HepG2 (cell line): ENCODE measurements around the gene COPZ1. TPM values are rescaled to one million over a fixed set of nuclear protein-coding genes. Genes with fewer than 3 reads are reported as not detected.

Experiments used
- ATAD3A ChIP-seq: sonication (generic); formaldehyde crosslinking; IDR thresholded peaks from 2 replicates; pipeline ENCODE4 v1.4.0; 2020; ENCODE audit warnings: missing genetic modification reagents
- CHD4 ChIP-seq: fragments of 200-600 bp; sonication (generic); IDR thresholded peaks from 2 replicates; pipeline ENCODE4 v1.7.0; 2017; ENCODE audit warnings: mild to moderate bottlenecking, low read length, borderline replicate concordance
- HDAC6 ChIP-seq: fragments of 200-600 bp; sonication (generic); IDR thresholded peaks from 2 replicates; pipeline ENCODE4 v1.7.0; 2017; ENCODE audit warnings: mild to moderate bottlenecking, antibody characterized with exemption, low read length, low read depth
- MED8 ChIP-seq: sonication (generic); formaldehyde crosslinking; IDR thresholded peaks from 2 replicates; pipeline ENCODE4 v1.8.1; 2023; ENCODE audit warnings: mild to moderate bottlenecking, missing genetic modification reagents; ENCODE audit not compliant: insufficient replicate concordance
- MIER3 ChIP-seq: IDR thresholded peaks from 2 replicates; pipeline ENCODE4 v1.6.1; 2016; ENCODE audit warnings: missing compliant biosample characterization, borderline replicate concordance
- MTA3 ChIP-seq: sonication (generic); formaldehyde crosslinking; IDR thresholded peaks from 2 replicates; pipeline ENCODE4 v1.4.0; 2020; ENCODE audit warnings: missing genetic modification reagents
- NCOA2 ChIP-seq: sonication (generic); formaldehyde crosslinking; IDR thresholded peaks from 2 replicates; pipeline ENCODE4 v1.8.0; 2022; ENCODE audit warnings: inconsistent platforms
- NPAS2 ChIP-seq: sonication (generic); formaldehyde crosslinking; IDR thresholded peaks from 2 replicates; pipeline ENCODE4 v1.8.0; 2022; ENCODE audit warnings: mild to moderate bottlenecking, missing genetic modification reagents, borderline replicate concordance
- NR2F6 ChIP-seq, 2 experiments: IDR thresholded peaks; 2 replicates each; pipeline ENCODE4 v1.6.1; 2016; ENCODE audit warnings: antibody characterized with exemption in 1 of 2, mild to moderate bottlenecking in 1 of 2
- PHF5A ChIP-seq: IDR thresholded peaks from one replicate; pipeline ENCODE4 v1.6.1; 2018; ENCODE audit warnings: low read depth, missing genetic modification reagents; ENCODE audit not compliant: unreplicated experiment
- POLR2AphosphoS2 ChIP-seq: IDR thresholded peaks from 2 replicates; pipeline ENCODE4 v1.6.1; 2011; ENCODE audit warnings: low read depth, low read length, improper control_type of control experiment
- SIN3A ChIP-seq: IDR thresholded peaks from 2 replicates; pipeline ENCODE4 v1.6.1; 2011; ENCODE audit warnings: low read depth, mild to moderate bottlenecking, control low read depth, low read length, borderline replicate concordance
- SOX13 ChIP-seq, 3 experiments: fragments of 450-650 bp in 1 of 3; sonication (generic) in 1 of 3; formaldehyde crosslinking in 1 of 3; IDR thresholded peaks in 2 of 3; conservative IDR thresholded peaks in 1 of 3; 2 replicates each; pipeline versions ENCODE4 v1.5.0 to v1.6.1; 2016 to 2020; ENCODE audit warnings: antibody characterized with exemption in 1 of 3, mild to moderate bottlenecking in 1 of 3, missing compliant biosample characterization in 1 of 3, missing genetic modification reagents in 1 of 3, moderate library complexity in 1 of 3
- SUZ12 ChIP-seq: fragments of 150-350 bp; IDR thresholded peaks from 2 replicates; pipeline ENCODE4 v1.6.1; 2014; ENCODE audit warnings: low read depth, low read length
- ZBTB1 ChIP-seq: sonication (generic); formaldehyde crosslinking; IDR thresholded peaks from 2 replicates; pipeline ENCODE4 v1.4.0; 2020; ENCODE audit warnings: missing genetic modification reagents, borderline replicate concordance
- ZFP36 ChIP-seq: fragments of 150-350 bp; IDR thresholded peaks from 2 replicates; pipeline ENCODE4 v1.6.1; 2018; ENCODE audit warnings: borderline replicate concordance, low read length, low read depth; ENCODE audit not compliant: partially characterized antibody
- ZMYM4 ChIP-seq: sonication (generic); formaldehyde crosslinking; IDR thresholded peaks from 2 replicates; pipeline ENCODE4 v1.8.1; 2023; ENCODE audit warnings: mild to moderate bottlenecking, missing genetic modification reagents
- ZNF12 ChIP-seq: sonication (generic); formaldehyde crosslinking; IDR thresholded peaks from 2 replicates; pipeline ENCODE4 v1.5.0; 2020; ENCODE audit warnings: missing genetic modification reagents
- ZNF24 ChIP-seq: fragments of 450-650 bp; IDR thresholded peaks from 2 replicates; pipeline ENCODE4 v1.6.1; 2017; ENCODE audit warnings: antibody characterized with exemption, mild to moderate bottlenecking
- ZNF446 ChIP-seq: sonication (generic); formaldehyde crosslinking; IDR thresholded peaks from 2 replicates; pipeline ENCODE4 v1.5.0; 2020; ENCODE audit warnings: mild to moderate bottlenecking, missing genetic modification reagents
- ZNF501 ChIP-seq: sonication (generic); formaldehyde crosslinking; IDR thresholded peaks from 2 replicates; pipeline ENCODE4 v1.5.1; 2020; ENCODE audit warnings: mild to moderate bottlenecking, moderate library complexity, missing genetic modification reagents
- ZNF543 ChIP-seq: sonication (generic); formaldehyde crosslinking; IDR thresholded peaks from 2 replicates; pipeline ENCODE4 v1.4.0; 2020; ENCODE audit warnings: mild to moderate bottlenecking, missing genetic modification reagents
- ZNF639 ChIP-seq: conservative IDR thresholded peaks from 2 replicates; pipeline ENCODE4 v1.6.1; 2018; ENCODE audit warnings: missing genetic modification reagents
- ZNF703 ChIP-seq: sonication (generic); formaldehyde crosslinking; IDR thresholded peaks from 2 replicates; pipeline ENCODE4 v1.5.1; 2020; ENCODE audit warnings: missing genetic modification reagents, mild to moderate bottlenecking, moderate library complexity, borderline replicate concordance
- ZNF816 ChIP-seq: sonication (generic); formaldehyde crosslinking; IDR thresholded peaks from 2 replicates; pipeline ENCODE4 v1.8.0; 2022; ENCODE audit warnings: missing genetic modification reagents, mild to moderate bottlenecking, borderline replicate concordance
- polyA plus RNA-seq, 8 experiments: library from polyadenylated mRNA; depleted of rRNA in 3 of 8; stranded (reverse) in 7 of 8; unstranded in 1 of 8; fragments of >200 nt; fragmentation: Illumina TruSeq in 4 of 8; extraction: Trizol in 4 of 8; gene quantifications; 2 replicates each; pipeline versions ENCODE4 v1.2.1 to v1.2.3, GENCODE V29; 2011 to 2016; ENCODE audit warnings: low read depth in 4 of 8, missing spikeins in 1 of 8, mixed read lengths in 1 of 8; ENCODE audit not compliant: insufficient read depth in 1 of 8
- total RNA-seq, 5 experiments: library from RNA; depleted of rRNA; stranded (reverse); fragments of >200 nt; fragmentation: Illumina TruSeq; extraction: Trizol; gene quantifications; 2 replicates each; pipeline ENCODE4 v1.2.3, GENCODE V29; 2016; ENCODE audit warnings: low read depth in 1 of 5
- TF ChIP-seq, protein P1 (sequence below): IDR thresholded peaks from 2 replicates; pipeline ENCODE4 v1.6.1; 2012; ENCODE audit warnings: inconsistent platforms
- TF ChIP-seq, protein P2 (sequence below): sonication (generic); formaldehyde crosslinking; IDR thresholded peaks from 2 replicates; pipeline ENCODE4 v1.9.0; 2022; ENCODE audit warnings: low read depth, missing genetic modification reagents

COPZ1 gene
- total and polyA plus RNA-seq, 2 of the 13 experiments (the other 11 are each of a cell fraction or from before 2014, with no cell fraction given): 125 to 184 TPM

DNA sequence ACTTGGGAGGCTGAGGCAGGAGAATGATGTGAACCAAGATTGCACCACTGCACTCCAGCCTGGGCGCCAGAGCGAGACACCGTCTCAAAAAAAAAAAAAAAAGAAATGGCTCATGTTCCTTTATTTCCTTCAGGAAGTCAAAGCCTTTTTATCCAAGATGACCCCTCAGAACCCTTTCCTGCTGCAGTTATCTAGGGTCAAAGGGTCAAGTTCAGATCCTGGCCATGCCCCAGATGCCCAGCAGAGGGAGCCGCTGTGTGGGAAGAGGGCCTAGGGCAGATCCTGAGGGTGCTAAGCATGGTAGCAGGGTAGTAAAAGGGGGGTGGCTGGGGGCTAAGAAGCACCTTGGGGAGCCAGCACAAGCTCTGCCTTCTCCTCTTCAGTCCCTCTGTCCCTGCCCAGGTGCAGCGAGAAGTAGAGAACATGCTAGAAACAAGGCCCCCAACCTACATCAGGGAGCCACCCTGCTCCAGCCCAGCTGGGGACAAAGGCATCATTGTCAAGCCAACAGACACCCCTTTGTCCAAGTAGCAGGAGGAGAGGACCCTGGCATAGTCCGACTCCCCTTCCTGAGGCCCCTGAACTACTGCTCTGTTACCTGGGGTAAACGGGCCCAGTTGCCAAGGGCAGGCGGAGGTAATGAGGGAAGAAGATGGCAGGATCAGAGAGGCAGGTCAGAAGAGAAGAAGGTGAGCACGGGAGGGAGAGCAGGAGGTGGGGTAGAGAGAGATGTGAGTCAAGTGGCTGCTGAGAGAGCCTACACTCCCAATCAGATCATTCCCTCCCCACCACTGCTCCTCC lies 30.6 kb upstream of the COPZ1 start (continued):
- TF ChIP-seq SOX13 (IDR thresholded peaks at IDR 0.05) (no peak), SOX13 (CRISPR knock-in tag; conservative IDR thresholded peaks at IDR 0.05 in 1 of 2, IDR thresholded peaks at IDR 0.05 in 1 of 2) (peak in 1 of 2 experiments; percentile 49; a peak in 2 of 4 replicates), POLR2AphosphoS2 (no peak), ZNF639 (CRISPR knock-in tag) (no peak), MED8 (CRISPR knock-in tag) (peak; percentile 46), ZNF446 (CRISPR knock-in tag) (0 out of 2 replicates have a peak, but pooled peaks have one; percentile 35), ATAD3A (CRISPR knock-in tag) (no peak), ZMYM4 (CRISPR knock-in tag) (peak; percentile 79), ZNF24 (no peak), ZNF816 (CRISPR knock-in tag) (no peak), PHF5A (CRISPR knock-in tag) (peak; percentile 43), NCOA2 (CRISPR knock-in tag) (peak; percentile 67), SIN3A (0 out of 2 replicates have a peak, but pooled peaks have one; percentile 40), ZNF501 (peak; percentile 92), ZNF543 (0 out of 2 replicates have a peak, but pooled peaks have one; percentile 33), MTA3 (CRISPR knock-in tag) (no peak), CHD4 (peak; percentile 33; the same call in 1 of the 2 replicates), NR2F6 (IDR thresholded peaks at IDR 0.05) (peak; percentile 100), NR2F6 (CRISPR knock-in tag; IDR thresholded peaks at IDR 0.05) (peak; percentile 100), ZNF12 (CRISPR knock-in tag) (no peak; the same call in 1 of the 2 replicates), ZBTB1 (CRISPR knock-in tag) (no peak), NPAS2 (no peak), SUZ12 (no peak), ZFP36 (no peak), MIER3 (no peak; the same call in 1 of the 2 replicates), HDAC6 (no peak), ZNF703 (peak; percentile 42; the same call in 1 of the 2 replicates)
- TF ChIP-seq, protein P1, sequence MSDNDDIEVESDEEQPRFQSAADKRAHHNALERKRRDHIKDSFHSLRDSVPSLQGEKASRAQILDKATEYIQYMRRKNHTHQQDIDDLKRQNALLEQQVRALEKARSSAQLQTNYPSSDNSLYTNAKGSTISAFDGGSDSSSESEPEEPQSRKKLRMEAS: peak; percentile 46; the same call in 1 of the 2 replicates
- TF ChIP-seq, protein P2, sequence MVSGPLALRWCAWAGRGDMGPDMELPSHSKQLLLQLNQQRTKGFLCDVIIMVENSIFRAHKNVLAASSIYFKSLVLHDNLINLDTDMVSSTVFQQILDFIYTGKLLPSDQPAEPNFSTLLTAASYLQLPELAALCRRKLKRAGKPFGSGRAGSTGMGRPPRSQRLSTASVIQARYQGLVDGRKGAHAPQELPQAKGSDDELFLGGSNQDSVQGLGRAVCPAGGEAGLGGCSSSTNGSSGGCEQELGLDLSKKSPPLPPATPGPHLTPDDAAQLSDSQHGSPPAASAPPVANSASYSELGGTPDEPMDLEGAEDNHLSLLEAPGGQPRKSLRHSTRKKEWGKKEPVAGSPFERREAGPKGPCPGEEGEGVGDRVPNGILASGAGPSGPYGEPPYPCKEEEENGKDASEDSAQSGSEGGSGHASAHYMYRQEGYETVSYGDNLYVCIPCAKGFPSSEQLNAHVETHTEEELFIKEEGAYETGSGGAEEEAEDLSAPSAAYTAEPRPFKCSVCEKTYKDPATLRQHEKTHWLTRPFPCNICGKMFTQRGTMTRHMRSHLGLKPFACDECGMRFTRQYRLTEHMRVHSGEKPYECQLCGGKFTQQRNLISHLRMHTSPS: peak; percentile 66; the same call in 1 of the 2 replicates
